ENCODE measurements around the gene KATNB1. TPM values are rescaled to one million over a fixed set of nuclear protein-coding genes. Genes with fewer than 3 reads are reported as not detected.

Gene KATNB1
- total and polyA plus RNA-seq, 2 experiments from 2014 or later = 46.4 to 49.4 TPM

- no peak for DNase-seq (ENCODE audit: low read depth in 1 of 2, low spot score in 1 of 2)
- Histone ChIP-seq H3K4me1 (ENCODE audit: low read depth) (peaks cover 16% of the 10 kb centered on the region), H3K27ac (peak overlapping the region; percentile 51), H3K4me3 (no peak overlapping the region), H3K27me3 (no peaks in the 10 kb centered on the region), H3K9me3 (ENCODE audit: low read depth) (no peaks in the 10 kb centered on the region), H3K36me3 (no peaks in the 10 kb centered on the region)
- no peak for TF ChIP-seq CTCF (IDR thresholded peaks at IDR 0.05; ENCODE audit: low read depth, low read length)
Observed at GRCh38 chr16:57698812-57699405, 36.7 kb upstream of the KATNB1 start.

GRCh38 chr16:57699481-57699880, 36.1 kb upstream of the KATNB1 start:
- H3K4me1 ChIP-seq (ENCODE audit: low read depth) = peaks cover 16% of the 10 kb centered on the region
- peak overlapping the region; percentile 51 for H3K27ac ChIP-seq
- H3K27me3 ChIP-seq = no peaks in the 10 kb centered on the region
- TF ChIP-seq CTCF (IDR thresholded peaks at IDR 0.05; ENCODE audit: low read depth, low read length) = no peak
- DNase-seq (ENCODE audit: low read depth in 1 of 2, low spot score in 1 of 2) = no peak
- no peaks in the 10 kb centered on the region for H3K9me3 ChIP-seq (ENCODE audit: low read depth)
- H3K4me3 ChIP-seq = no peak overlapping the region
- H3K36me3 ChIP-seq = no peaks in the 10 kb centered on the region

- Histone ChIP-seq H3K27me3 (no peaks in the 10 kb centered on the region), H3K36me3 (no peaks in the 10 kb centered on the region), H3K4me3 (no peak overlapping the region), H3K27ac (peak overlapping the region; percentile 51), H3K4me1 (ENCODE audit: low read depth) (peaks cover 16% of the 10 kb centered on the region), H3K9me3 (ENCODE audit: low read depth) (no peaks in the 10 kb centered on the region)
- no peak for DNase-seq (ENCODE audit: low read depth in 1 of 2, low spot score in 1 of 2)
- TF ChIP-seq CTCF (IDR thresholded peaks at IDR 0.05; ENCODE audit: low read depth, low read length) = no peak
Observed at GRCh38 chr16:57699899-57700298, 35.7 kb upstream of the KATNB1 start.

GRCh38 chr16:57700781-57701551, 34.6 kb upstream of the KATNB1 start:
- no peaks in the 10 kb centered on the region for H3K36me3 ChIP-seq
- no peaks in the 10 kb centered on the region for H3K9me3 ChIP-seq (ENCODE audit: low read depth)
- H3K27ac ChIP-seq = peak overlapping the region; percentile 81
- peak in 1 of 2 donors; percentile 6 for DNase-seq (ENCODE audit: low read depth in 1 of 2, low spot score in 1 of 2)
- TF ChIP-seq CTCF (IDR thresholded peaks at IDR 0.05; ENCODE audit: low read depth, low read length) = no peak
- H3K4me1 ChIP-seq (ENCODE audit: low read depth) = peaks cover 16% of the 10 kb centered on the region
- H3K4me3 ChIP-seq = no peak overlapping the region
- no peaks in the 10 kb centered on the region for H3K27me3 ChIP-seq

GRCh38 chr16:57701759-57702371, 33.7 kb upstream of the KATNB1 start:
- no peaks in the 10 kb centered on the region for H3K27me3 ChIP-seq
- H3K9me3 ChIP-seq (ENCODE audit: low read depth) = no peaks in the 10 kb centered on the region
- no peak overlapping the region for H3K4me3 ChIP-seq
- no peaks in the 10 kb centered on the region for H3K36me3 ChIP-seq
- no peak for TF ChIP-seq CTCF (IDR thresholded peaks at IDR 0.05; ENCODE audit: low read depth, low read length)
- H3K27ac ChIP-seq = peak overlapping the region; percentile 81
- H3K4me1 ChIP-seq (ENCODE audit: low read depth) = peaks cover 16% of the 10 kb centered on the region
- DNase-seq (ENCODE audit: low read depth in 1 of 2, low spot score in 1 of 2) = no peak
